Erythroblast (primary cell): Measurements from ENCODE around the gene ELAVL4.
"Not testable (repeated sequence)": the region's sequence is repeated elsewhere in the genome, so short reads cannot be mapped to it uniquely, and the experiment has no call there.

ENCODE experiments used
- DNase-seq, 2 experiments: peaks; one replicate each; lab custom pipeline; 2025; lab: John Stamatoyannopoulos, UW
- GATA1 ChIP-seq: IDR thresholded peaks from 2 replicates; pipeline ENCODE4 v1.6.1; 2011; ENCODE audit warnings: low read depth, mild to moderate bottlenecking, control low read depth, low read length, moderate library complexity
- POLR2A ChIP-seq: IDR thresholded peaks from 2 replicates; pipeline ENCODE4 v1.6.1; 2011; ENCODE audit warnings: mild to moderate bottlenecking, low read length

The ELAVL4 gene

DNA sequence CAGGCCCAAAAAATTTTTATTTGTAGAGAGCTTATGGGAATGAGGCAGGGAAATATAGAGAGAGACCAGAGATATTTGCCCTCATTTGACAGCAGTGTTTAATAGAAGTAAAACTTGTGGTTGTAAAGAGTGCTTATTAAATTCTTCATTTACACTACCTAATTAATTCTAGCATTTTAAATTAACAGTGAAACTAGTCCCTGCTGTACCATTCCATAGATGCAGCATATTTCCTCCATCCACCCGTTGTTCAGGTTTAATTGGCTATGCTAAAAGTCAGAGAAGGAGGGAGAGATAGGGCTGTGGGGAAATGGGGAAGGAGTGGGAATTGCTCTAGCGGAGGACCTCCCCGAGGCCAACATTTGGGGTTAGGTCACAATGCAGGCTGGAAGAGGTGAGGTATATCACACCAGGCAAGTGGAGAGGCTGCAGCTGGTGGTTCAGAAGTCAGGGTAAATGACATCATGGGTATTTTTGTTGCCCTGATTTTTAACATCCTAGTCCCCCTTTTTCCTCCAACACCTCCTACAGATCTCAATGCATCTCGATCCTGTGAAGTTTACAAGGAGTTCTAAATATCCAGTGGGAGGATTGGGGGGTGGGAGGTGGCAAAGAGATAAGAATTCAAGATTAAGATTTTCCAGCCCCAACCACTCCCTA lies 38.6 kb downstream of the ELAVL4 start:
- TF ChIP-seq POLR2A (no peak), GATA1 (no peak)
- no peak for DNase-seq

DNA sequence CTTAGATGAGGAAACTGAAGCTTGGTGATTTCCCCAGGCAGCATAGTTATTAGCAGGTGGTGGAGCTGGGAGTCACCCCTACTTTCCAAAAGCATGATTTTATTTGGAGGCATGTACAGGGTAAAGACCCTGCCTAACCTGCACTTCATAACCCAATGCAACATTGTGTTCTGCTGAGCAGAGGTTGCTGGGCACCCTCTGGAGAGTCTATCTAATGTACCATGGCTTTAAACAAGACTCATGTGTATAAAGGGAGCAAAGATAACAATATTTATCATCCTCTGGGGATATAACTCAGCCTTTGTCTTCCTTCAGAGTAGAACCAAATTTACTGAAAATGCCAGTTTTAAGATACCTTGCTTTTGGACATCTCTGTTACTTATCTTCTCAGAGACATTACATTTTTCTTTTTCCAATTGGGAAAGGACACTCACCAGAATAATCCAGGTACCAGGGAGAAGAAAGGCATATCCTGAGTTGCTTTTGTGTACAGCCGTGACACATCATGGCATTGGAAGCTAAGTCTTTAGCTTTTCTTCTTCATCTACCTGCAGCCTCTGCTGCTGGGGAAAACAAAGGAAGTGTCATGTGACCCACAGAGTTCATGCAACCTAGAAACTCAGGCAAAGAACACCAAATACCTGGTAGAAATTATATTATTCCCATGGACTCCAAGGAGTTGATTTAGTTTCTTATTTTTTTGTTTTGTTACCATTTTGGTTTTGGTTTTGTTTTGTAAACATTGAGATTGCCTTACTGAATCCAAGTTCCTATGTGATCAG lies 39.6 kb downstream of the ELAVL4 start:
- no peak for DNase-seq
- TF ChIP-seq POLR2A = no peak
- no peak for TF ChIP-seq GATA1

DNA sequence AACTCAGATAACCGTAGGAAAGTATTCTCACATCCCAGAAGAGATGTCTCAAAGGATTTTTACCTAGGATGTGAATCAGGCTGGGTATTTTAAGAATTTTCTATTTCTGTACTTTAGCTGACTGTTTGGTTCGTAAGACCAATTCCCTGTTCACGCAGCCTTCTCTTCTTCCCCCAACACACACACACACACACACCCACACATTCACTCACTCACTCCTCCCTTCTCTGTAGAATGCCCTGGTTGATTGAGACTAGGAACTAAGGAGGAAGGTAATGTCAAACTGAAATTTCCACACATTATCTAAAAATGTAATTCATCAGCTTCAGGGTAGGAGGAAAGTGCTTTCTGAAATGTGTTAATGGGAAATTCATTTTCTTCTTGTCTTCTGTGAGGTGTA lies 43.5 kb downstream of the ELAVL4 start:
- DNase-seq = no peak
- TF ChIP-seq GATA1 (no peak), POLR2A (no peak)

DNA sequence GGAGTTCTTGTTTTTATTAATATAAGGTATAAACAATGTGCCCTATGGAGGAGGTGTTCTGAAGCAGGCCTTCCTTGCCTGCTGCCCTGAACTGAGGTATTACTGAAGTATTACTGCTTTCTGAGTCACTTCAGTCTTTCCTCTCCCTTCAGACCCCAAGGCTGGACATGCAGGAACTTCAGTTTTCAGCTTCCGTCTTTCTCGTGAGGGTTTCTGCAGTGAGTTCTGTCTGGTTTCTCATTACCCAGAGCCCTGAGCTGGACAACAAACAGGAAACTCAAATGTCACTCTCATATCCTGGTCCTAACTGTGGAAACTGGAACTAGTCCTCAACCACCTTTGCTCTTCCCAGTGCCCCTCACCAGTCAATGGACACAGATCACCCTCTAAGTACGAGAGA lies 46.8 kb downstream of the ELAVL4 start:
- no peak for TF ChIP-seq POLR2A
- TF ChIP-seq GATA1 = no peak
- no peak for DNase-seq

DNA sequence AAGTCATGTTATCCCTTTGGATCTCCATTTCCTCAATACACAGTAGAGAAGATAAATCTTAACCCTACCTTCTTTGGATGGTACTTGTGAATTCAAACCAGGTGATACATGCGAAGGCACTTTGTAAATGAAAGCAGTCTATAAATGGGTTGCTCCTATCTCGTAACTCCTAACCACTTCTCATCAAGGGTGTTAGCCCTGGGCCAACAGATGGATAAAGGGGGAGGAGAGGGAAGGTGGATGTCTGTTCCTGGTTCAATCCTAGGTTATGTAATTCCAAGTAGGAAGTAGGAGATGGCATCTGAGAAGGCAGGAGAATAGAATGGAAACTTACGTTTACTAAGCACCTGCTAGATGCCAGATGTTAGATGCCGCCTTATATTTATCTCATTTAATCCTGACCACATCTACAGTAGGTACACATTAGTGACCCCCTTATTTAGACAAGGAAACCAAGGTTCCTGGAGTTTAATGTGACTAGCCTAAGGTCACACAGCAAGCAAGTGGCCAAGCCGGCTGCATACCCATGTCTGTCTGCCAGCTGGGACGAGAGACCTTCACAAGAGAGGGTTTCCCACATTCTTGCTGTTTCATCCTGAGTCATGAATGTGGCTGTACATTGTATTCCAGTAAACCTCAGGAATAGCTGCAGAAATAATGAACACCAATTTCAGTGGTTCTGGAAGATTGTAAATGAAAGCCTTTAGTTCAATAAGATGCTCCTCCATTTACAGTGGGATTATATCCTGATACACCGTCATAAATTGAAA lies 47.7 kb downstream of the ELAVL4 start:
- TF ChIP-seq GATA1 (no peak), POLR2A (no peak)

DNA sequence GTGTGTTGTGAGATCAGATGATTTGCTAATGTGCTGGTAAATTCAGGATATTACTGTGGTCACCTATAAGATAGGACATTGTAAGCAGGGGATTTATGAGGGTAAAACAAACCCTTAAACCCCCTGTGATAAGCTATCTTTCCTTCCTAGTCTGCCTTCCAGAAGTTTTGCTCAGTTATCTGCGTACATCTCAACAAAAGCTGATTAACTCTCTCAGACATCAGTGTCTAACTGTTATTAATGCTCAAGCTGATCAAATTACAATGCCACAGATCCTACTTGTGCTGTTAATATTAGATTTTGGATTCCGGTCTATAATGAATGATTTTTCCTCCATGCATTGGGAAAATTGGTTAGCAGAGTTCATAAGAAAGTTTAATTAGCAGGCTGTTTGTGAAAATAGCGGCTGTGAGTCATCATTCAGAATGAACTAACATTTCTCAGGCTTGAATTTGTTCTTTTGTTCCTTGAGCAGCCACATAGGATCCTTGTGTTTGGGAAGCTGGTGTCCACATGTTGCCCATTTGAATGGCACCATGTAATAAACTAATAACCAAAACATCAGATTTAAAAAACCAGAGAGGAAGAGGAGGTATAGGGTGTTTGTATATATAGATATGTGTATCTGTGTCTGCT lies 48.7 kb downstream of the ELAVL4 start:
- no peak for TF ChIP-seq POLR2A
- no peak for TF ChIP-seq GATA1
- DNase-seq = no peak

More for the DNA sequence above, 47.7 kb downstream of the ELAVL4 start:
- no peak for DNase-seq

DNA sequence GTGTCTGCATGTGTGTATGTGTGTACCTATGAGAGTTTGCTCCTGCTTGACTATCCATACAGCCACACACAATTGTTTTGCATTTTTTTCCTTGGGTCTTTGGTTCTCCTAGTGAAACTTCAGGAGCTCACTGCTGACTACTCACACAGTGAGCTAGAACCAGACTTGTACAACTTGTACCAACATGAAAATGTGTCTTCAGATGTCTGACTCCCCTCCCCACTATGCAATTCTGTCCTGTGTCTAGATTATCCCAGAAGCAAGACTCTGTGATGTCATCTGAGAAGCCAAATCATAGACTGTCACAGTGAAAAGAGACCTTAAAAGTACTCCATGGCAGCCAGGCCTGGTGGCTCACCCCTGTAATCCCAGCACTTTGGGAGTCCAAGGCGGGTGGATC lies 49.7 kb downstream of the ELAVL4 start:
- no peak for TF ChIP-seq GATA1
- TF ChIP-seq POLR2A = no peak
- no peak for DNase-seq

DNA sequence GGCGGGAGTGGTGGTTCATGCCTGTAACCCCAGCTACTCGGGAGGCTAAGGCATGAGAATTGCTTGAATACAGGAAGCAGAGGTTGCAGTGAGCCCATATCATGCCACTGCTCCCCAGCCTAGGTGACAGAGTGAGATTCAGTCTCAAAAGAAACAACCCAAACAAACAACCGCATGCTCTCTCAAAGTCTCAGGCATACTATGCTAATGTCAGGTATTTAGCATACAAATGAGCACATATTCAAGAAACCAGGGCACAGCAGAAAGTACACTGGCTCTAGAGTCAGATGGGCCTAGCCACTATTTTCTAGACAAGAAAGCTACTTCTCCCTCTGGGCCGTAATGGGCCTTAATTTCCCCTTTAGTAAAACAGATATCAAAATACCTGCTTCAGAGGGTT lies 55.0 kb downstream of the ELAVL4 start:
- no peak for DNase-seq

DNA sequence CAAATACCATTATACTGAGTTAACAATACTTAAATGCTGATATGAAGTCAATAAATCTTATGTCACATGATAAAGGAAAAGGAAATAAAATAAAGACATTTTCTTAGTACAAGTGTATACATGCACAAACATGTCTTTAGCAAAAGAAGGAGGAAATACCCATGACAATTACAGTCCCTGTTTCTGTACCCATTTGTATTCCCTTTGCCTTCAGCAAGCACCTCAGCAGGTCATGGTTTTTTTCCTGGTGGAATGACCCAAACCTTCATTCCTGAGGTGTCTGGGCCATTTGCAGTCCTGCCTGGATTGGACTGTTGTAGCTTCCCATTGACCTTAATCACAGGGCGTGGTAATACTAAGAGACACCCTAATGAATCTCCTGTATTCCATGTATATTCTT lies 57.6 kb downstream of the ELAVL4 start:
- DNase-seq = not testable (repeated sequence)

More for the DNA sequence above, 55.0 kb downstream of the ELAVL4 start:
- TF ChIP-seq GATA1 = no peak
- no peak for TF ChIP-seq POLR2A

DNA sequence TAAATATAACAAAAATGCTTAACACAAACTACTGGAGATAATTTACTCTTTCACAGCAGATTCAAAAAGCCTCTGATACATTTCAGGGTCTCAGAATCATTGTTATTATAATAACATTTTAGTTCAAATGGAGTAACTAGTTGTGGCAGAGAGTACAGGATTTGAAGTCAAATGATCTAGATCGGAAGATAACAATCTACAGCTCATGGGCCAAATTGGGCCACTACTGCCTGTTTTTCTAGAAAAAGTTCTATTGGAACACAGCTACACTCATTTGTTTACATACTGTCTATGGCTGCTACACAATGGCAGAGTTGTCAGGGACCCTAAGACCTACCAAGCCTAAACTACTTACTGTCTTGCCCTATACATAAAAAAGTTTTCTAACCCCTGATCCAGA lies 63.6 kb downstream of the ELAVL4 start:
- TF ChIP-seq POLR2A = no peak
- no peak for TF ChIP-seq GATA1
- DNase-seq = no peak

DNA sequence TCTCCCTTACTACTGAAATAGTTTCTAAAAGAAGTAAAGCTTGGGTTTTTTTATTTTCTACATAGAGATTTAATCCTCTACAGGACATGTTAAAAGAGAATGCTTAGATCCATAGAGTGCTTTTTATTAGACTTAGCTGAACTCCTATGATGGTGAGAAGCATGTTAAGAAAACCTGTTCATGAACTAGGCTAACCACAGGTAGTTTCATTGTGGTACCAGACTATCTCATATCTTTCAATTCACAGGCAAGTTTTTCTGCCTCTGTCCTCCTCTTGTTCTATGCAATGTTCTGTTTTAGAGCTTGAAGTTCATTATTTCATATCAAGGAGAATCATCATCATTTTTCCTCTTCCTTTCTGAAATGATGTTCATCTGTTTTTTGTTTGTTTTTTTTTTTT lies 65.4 kb downstream of the ELAVL4 start:
- DNase-seq = no peak
- TF ChIP-seq POLR2A (no peak), GATA1 (no peak)

DNA sequence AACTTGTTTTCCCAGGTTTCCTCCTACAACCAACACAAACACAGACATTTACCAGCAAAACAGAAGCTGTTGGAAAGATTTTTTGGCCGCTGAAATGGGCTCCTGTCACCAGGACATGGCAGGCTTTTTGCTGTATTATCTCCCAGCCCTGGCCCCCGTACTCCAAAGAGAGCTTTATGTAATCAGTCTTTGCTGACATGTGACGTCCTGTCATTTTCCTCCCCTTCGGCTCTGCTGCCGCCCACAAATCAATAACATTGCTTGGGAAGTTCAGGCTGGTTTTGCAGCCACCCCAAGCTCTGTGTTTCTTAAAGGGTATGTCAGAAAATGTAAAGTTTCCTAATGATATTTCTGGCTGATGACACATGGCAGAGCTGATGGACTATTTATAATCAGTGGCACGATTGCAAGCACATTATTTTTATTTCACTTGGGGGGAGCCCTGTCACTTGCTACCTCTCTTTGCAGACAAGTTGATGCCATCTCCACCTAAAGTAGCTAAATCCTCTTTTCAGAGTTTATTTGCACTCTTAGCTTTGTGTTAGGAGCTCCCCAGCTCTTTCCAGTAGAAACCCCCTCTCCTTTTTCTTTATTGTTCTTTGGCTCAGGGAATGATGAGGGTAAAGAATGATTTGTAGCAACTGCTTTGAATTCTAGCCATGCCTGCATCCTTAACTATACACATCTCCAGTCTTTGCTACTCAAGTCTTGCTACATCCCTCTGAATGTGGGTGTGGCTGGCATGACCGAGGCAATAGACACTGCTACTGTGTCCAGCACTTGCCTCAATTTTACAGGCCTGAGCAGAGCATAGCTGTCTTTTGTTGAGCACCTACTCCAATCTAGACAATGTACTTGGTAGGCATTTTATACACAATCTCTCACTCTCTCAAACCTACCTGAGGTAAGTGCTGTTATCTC lies 67.3 kb downstream of the ELAVL4 start:
- TF ChIP-seq GATA1 (no peak), POLR2A (no peak)

DNA sequence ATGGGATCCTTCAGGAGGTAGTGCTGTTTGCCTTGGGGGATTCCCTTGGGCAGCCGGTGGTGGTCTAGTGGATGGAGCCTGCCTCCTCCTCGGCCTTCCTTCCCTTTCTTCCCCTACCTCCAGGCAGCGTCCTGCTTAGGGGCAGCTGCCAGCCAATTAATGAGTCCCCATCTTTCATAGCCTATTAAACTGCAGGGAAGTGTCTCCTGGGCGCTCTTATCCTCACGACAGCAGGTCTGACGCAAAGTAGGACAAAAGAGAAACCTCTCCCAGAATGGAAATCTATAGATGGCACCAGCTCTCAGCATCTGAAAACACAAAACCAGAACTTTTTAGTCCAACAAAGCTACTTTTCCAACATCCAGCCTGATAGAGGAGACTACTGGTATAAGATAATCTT lies 69.3 kb downstream of the ELAVL4 start:
- no peak for DNase-seq
- no peak for TF ChIP-seq POLR2A
- no peak for TF ChIP-seq GATA1

More for the DNA sequence above, 67.3 kb downstream of the ELAVL4 start:
- DNase-seq = no peak
